ENCODE results near the gene PRSS33.

PRSS33 gene

GRCh38 chr16:2739625-2740430 lies 47.5 kb downstream of the PRSS33 start:
- DNase-seq: no peak

GRCh38 chr16:2738615-2739014 lies 48.7 kb downstream of the PRSS33 start:
- no peak for DNase-seq

GRCh38 chr16:2737895-2738418 lies 49.4 kb downstream of the PRSS33 start:
- no peak for DNase-seq

GRCh38 chr16:2737238-2737605 lies 50.1 kb downstream of the PRSS33 start:
- DNase-seq: no peak

GRCh38 chr16:2736476-2737237 lies 50.7 kb downstream of the PRSS33 start:
- DNase-seq: no peak

- no peak for DNase-seq
Measured at GRCh38 chr16:2734844-2735515, 52.4 kb downstream of the PRSS33 start.
